H9 (cell line): ENCODE results near the gene GCN1. TPM values are rescaled to one million over a fixed set of nuclear protein-coding genes. Genes with fewer than 3 reads are reported as not detected.

Experiments used
- DNase-seq: peaks from one replicate; pipeline ENCODE4 v3.0.0-alpha.2; 2017
- H2AFZ ChIP-seq: one replicate; pipeline ENCODE4 v1.6.1; 2013; ENCODE audit warnings: mild to moderate bottlenecking, low read length, control low read depth, moderate library complexity
- H2AK5ac ChIP-seq: 2 replicates; pipeline ENCODE4 v1.6.1; 2013; ENCODE audit warnings: low read length, control low read depth, mixed read lengths; ENCODE audit not compliant: insufficient read length
- H2BK120ac ChIP-seq: one replicate; pipeline ENCODE4 v1.6.1; 2013; ENCODE audit warnings: low read depth, mild to moderate bottlenecking, low read length, control low read depth, inconsistent platforms; ENCODE audit not compliant: poor library complexity, severe bottlenecking
- H2BK12ac ChIP-seq: 2 replicates; pipeline ENCODE4 v1.6.1; 2013; ENCODE audit warnings: low read length, control low read depth, mixed read lengths, low read depth; ENCODE audit not compliant: insufficient read length
- H2BK15ac ChIP-seq: 2 replicates; pipeline ENCODE4 v1.6.1; 2013; ENCODE audit warnings: low read depth, low read length, control low read depth
- H2BK20ac ChIP-seq: one replicate; pipeline ENCODE4 v1.6.1; 2013; ENCODE audit warnings: low read depth, mild to moderate bottlenecking, low read length, control low read depth, inconsistent platforms; ENCODE audit not compliant: poor library complexity, severe bottlenecking
- H2BK5ac ChIP-seq: 2 replicates; pipeline ENCODE4 v1.6.1; 2013; ENCODE audit warnings: low read length, control low read depth, mixed read lengths; ENCODE audit not compliant: insufficient read length
- H3K14ac ChIP-seq: 2 replicates; pipeline ENCODE4 v1.6.1; 2013; ENCODE audit warnings: low read length, control low read depth; ENCODE audit not compliant: insufficient read depth
- H3K18ac ChIP-seq: 2 replicates; pipeline ENCODE4 v1.6.1; 2013; ENCODE audit warnings: low read depth, mild to moderate bottlenecking, mixed read lengths, low read length, control low read depth; ENCODE audit not compliant: insufficient read length
- H3K23ac ChIP-seq: 2 replicates; pipeline ENCODE4 v1.6.1; 2013; ENCODE audit warnings: low read length, control low read depth, mixed read lengths, low read depth; ENCODE audit not compliant: insufficient read length
- H3K23me2 ChIP-seq: 2 replicates; pipeline ENCODE4 v1.6.1; 2013; ENCODE audit warnings: low read depth, mild to moderate bottlenecking, mixed read lengths, low read length, control low read depth; ENCODE audit not compliant: insufficient read length, poor library complexity, severe bottlenecking
- H3K27ac ChIP-seq: 2 replicates; pipeline ENCODE4 v1.5.1; 2013; ENCODE audit warnings: low read length, control low read depth, mixed read lengths, low read depth; ENCODE audit not compliant: insufficient read length
- H3K27me3 ChIP-seq: 2 replicates; pipeline ENCODE4 v1.6.1; 2013; ENCODE audit warnings: low read length, control low read depth, inconsistent platforms; ENCODE audit not compliant: insufficient read depth
- H3K4ac ChIP-seq: 2 replicates; pipeline ENCODE4 v1.6.1; 2013; ENCODE audit warnings: low read depth, mild to moderate bottlenecking, control low read depth, inconsistent platforms, low read length, moderate library complexity
- H3K4me1 ChIP-seq: 2 replicates; pipeline ENCODE4 v1.6.1; 2013; ENCODE audit warnings: low read length, control low read depth, inconsistent platforms; ENCODE audit not compliant: insufficient read depth
- H3K4me2 ChIP-seq: 2 replicates; pipeline ENCODE4 v1.6.1; 2013; ENCODE audit warnings: low read length, control low read depth, mixed read lengths; ENCODE audit not compliant: insufficient read length, insufficient read depth
- H3K56ac ChIP-seq: 2 replicates; pipeline ENCODE4 v1.6.1; 2013; ENCODE audit warnings: low read depth, mild to moderate bottlenecking, mixed read lengths, low read length, control low read depth; ENCODE audit not compliant: insufficient read length
- H3K79me1 ChIP-seq: 2 replicates; pipeline ENCODE4 v1.6.1; 2013; ENCODE audit warnings: low read depth, mild to moderate bottlenecking, moderate library complexity, low read length, control low read depth, inconsistent platforms; ENCODE audit not compliant: insufficient read depth, poor library complexity, severe bottlenecking
- H3K79me2 ChIP-seq: 2 replicates; pipeline ENCODE4 v1.6.1; 2013; ENCODE audit warnings: low read length, control low read depth, inconsistent platforms; ENCODE audit not compliant: insufficient read depth
- H3K9ac ChIP-seq: 2 replicates; pipeline ENCODE4 v1.6.1; 2013; ENCODE audit warnings: low read length, control low read depth, mixed read lengths; ENCODE audit not compliant: insufficient read length; ENCODE audit errors: extremely low read depth
- H3K9me3 ChIP-seq: one replicate; pipeline ENCODE4 v1.6.1; 2013; ENCODE audit warnings: low read depth, low read length, inconsistent platforms; ENCODE audit not compliant: control insufficient read depth
- H3T11ph ChIP-seq: one replicate; pipeline ENCODE4 v1.6.1; 2013; ENCODE audit warnings: mild to moderate bottlenecking, low read length, control low read depth, inconsistent platforms
- H4K20me1 ChIP-seq: one replicate; pipeline ENCODE4 v1.6.1; 2013; ENCODE audit not compliant: control insufficient read depth, insufficient read length, insufficient read depth
- H4K5ac ChIP-seq: 2 replicates; pipeline ENCODE4 v1.6.1; 2013; ENCODE audit warnings: low read depth, mild to moderate bottlenecking, mixed read lengths, low read length, control low read depth; ENCODE audit not compliant: insufficient read length
- H4K8ac ChIP-seq: replicated peaks from 2 replicates; pipeline ENCODE4 v1.6.1; 2013; ENCODE audit warnings: low read length, control low read depth, mixed read lengths, low read depth; ENCODE audit not compliant: insufficient read length
- H4K91ac ChIP-seq: 2 replicates; pipeline ENCODE4 v1.6.1; 2013; ENCODE audit warnings: low read depth, mild to moderate bottlenecking, moderate library complexity, mixed read lengths, low read length, control low read depth; ENCODE audit not compliant: insufficient read length
- H3K27ac Mint-ChIP-seq, 3 experiments: 2 replicates in 2 of 3; 3 replicates in 1 of 3; pipeline ENCODE4 v1.8.0; 2020 to 2021; ENCODE audit warnings: mixed read lengths in 3 of 3, mild to moderate bottlenecking in 1 of 3, moderate library complexity in 1 of 3
- H3K27me3 Mint-ChIP-seq: 2 replicates; pipeline ENCODE4 v1.8.0; 2021; ENCODE audit warnings: low read depth, mild to moderate bottlenecking, moderate library complexity, mixed read lengths
- H3K36me3 Mint-ChIP-seq, 3 experiments: 2 replicates in 2 of 3; 3 replicates in 1 of 3; pipeline ENCODE4 v1.8.0; 2020 to 2021; ENCODE audit warnings: low read depth in 3 of 3, mixed read lengths in 3 of 3; ENCODE audit not compliant: insufficient read depth in 1 of 3
- H3K4me1 Mint-ChIP-seq, 2 experiments: 2 replicates each; pipeline ENCODE4 v1.8.0; 2020; ENCODE audit warnings: mixed read lengths in 2 of 2
- H3K4me3 Mint-ChIP-seq, 2 experiments: 2 replicates in 1 of 2; 3 replicates in 1 of 2; pipeline ENCODE4 v1.8.0; 2020 to 2021; ENCODE audit warnings: mild to moderate bottlenecking in 2 of 2, mixed read lengths in 2 of 2, moderate library complexity in 1 of 2
- H3K9me3 Mint-ChIP-seq, 2 experiments: 2 replicates in 1 of 2; 3 replicates in 1 of 2; pipeline ENCODE4 v1.8.0; 2020; ENCODE audit warnings: mild to moderate bottlenecking in 2 of 2, mixed read lengths in 2 of 2, moderate library complexity in 1 of 2
- CTCF ChIP-seq: fragments of 200-600 bp; sonication (generic); conservative IDR thresholded peaks from 3 replicates; pipeline ENCODE4 v1.8.0; 2021; ENCODE audit warnings: antibody characterized with exemption, mild to moderate bottlenecking
- WGBS: extraction: QIAGEN DNeasy Blood & Tissue Kit; methylation state at CpG from one replicate; pipeline ENCODE4 v1.1.7; 2013; ENCODE audit warnings: missing lambda C conversion rate, low lambda C conversion rate, mixed read lengths; ENCODE audit not compliant: insufficient read length; ENCODE audit errors: extremely low coverage; 5-methylcytosine and 5-hydroxymethylcytosine counted together
- total RNA-seq: library from RNA; stranded (reverse); gene quantifications from 2 replicates; pipeline ENCODE4 v1.2.1, GENCODE V29; 2021

The GCN1 gene
- total RNA-seq, 1 experiment from 2014 or later, result 137 TPM

GRCh38 chr12:120229487-120230325 lies 35.2 kb upstream of the GCN1 start:
- Histone ChIP-seq H3K23ac (no peak overlapping the region), H3K4ac (peak overlapping the region; percentile 85), H2BK15ac (no peak overlapping the region), H3K27me3 (no peaks in the 10 kb centered on the region), H2BK20ac (no peak overlapping the region), H3K9me3 (no peaks in the 10 kb centered on the region), H3K56ac (peak overlapping the region; percentile 14), H4K8ac (peak overlapping the region; percentile 3), H2AK5ac (peak overlapping the region; percentile 25), H2BK12ac (peak overlapping the region; percentile 100), H3K18ac (peak overlapping the region; percentile 71), H3K14ac (peak overlapping the region; percentile 36), H2BK5ac (peak overlapping the region; percentile 20), H4K20me1 (no peaks in the 10 kb centered on the region), H2AFZ (no peak overlapping the region), H3K79me2 (peaks cover 8% of the 10 kb centered on the region; the same call in 1 of the 2 replicates), H3K79me1 (no peaks in the 10 kb centered on the region), H3K4me2 (peak overlapping the region; percentile 19), H4K91ac (peak overlapping the region; percentile 98), H3K4me1 (peaks cover 37% of the 10 kb centered on the region), H3K9ac (peak overlapping the region; percentile 3), H4K5ac (peak overlapping the region; percentile 27), H3T11ph (peak overlapping the region; percentile 26), H3K23me2 (peaks cover 3% of the 10 kb centered on the region), H3K27ac (peak overlapping the region; percentile 86), H2BK120ac (peak overlapping the region; percentile 87)
- DNase-seq, result peak; percentile 68
- peak overlapping the region; percentile 52 to 72; a peak in 3 of 5 replicates for H3K4me3 Mint-ChIP-seq
- WGBS, result no CpG with 5 or more reads among the region's 12 CpGs
- TF ChIP-seq CTCF, result 0 out of 3 replicates have a peak, but pooled peaks have one; percentile 11
- H3K9me3 Mint-ChIP-seq, result no peaks in the 10 kb centered on the region
- H3K27me3 Mint-ChIP-seq, result no peaks in the 10 kb centered on the region
- peak overlapping the region; percentile 99 for H3K27ac Mint-ChIP-seq
- peaks cover 3 to 9% (median 7%) of the 10 kb centered on the region in 3 experiments; a peak in 4 of 7 replicates for H3K36me3 Mint-ChIP-seq
- peaks cover 82 to 87% of the 10 kb centered on the region in 2 experiments for H3K4me1 Mint-ChIP-seq
